Fibroblast of mammary gland (primary cell): Measurements from ENCODE around the gene SPDYE6.
A peak's percentile ranks its signal among the peaks of the same experiment; 100 is the strongest.
"Not testable (repeated sequence)": the region's sequence is repeated elsewhere in the genome, so short reads cannot be mapped to it uniquely, and the experiment has no call there.

ENCODE experiments used
- DNase-seq: peaks from one replicate; pipeline ENCODE4 v3.0.0-alpha.2; 2010; ENCODE audit warnings: low read depth
- H3K4me3 ChIP-seq: 2 replicates; pipeline ENCODE4 v1.5.1; 2011; ENCODE audit warnings: low read depth, mild to moderate bottlenecking, low read length, moderate library complexity; ENCODE audit not compliant: control insufficient read depth
- TF ChIP-seq, protein P1 (sequence below): conservative IDR thresholded peaks from 2 replicates; pipeline ENCODE4 v1.5.1; 2011; ENCODE audit warnings: low read depth, low read length, inconsistent platforms; ENCODE audit not compliant: control insufficient read depth, insufficient read depth

Gene SPDYE6

GRCh38 chr7:102356344-102356743, at the start of gene SPDYE6:
Gene SPDYE6 (minus strand): TSS chr7:102356444. CDS start chr7:102356023, 421 bp downstream.
- not testable (repeated sequence) for DNase-seq, H3K4me3 ChIP-seq

GRCh38 chr7:102404862-102405188, 48.6 kb upstream of the SPDYE6 start:
- DNase-seq, H3K4me3 ChIP-seq: not testable (repeated sequence)

- TF ChIP-seq, protein P1, sequence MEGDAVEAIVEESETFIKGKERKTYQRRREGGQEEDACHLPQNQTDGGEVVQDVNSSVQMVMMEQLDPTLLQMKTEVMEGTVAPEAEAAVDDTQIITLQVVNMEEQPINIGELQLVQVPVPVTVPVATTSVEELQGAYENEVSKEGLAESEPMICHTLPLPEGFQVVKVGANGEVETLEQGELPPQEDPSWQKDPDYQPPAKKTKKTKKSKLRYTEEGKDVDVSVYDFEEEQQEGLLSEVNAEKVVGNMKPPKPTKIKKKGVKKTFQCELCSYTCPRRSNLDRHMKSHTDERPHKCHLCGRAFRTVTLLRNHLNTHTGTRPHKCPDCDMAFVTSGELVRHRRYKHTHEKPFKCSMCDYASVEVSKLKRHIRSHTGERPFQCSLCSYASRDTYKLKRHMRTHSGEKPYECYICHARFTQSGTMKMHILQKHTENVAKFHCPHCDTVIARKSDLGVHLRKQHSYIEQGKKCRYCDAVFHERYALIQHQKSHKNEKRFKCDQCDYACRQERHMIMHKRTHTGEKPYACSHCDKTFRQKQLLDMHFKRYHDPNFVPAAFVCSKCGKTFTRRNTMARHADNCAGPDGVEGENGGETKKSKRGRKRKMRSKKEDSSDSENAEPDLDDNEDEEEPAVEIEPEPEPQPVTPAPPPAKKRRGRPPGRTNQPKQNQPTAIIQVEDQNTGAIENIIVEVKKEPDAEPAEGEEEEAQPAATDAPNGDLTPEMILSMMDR: peak; percentile 68
- no peak overlapping the region for H3K4me3 ChIP-seq
- DNase-seq: peak; percentile 64
Observed at GRCh38 chr7:102404005-102404861, 48.0 kb upstream of the SPDYE6 start.

DNA sequence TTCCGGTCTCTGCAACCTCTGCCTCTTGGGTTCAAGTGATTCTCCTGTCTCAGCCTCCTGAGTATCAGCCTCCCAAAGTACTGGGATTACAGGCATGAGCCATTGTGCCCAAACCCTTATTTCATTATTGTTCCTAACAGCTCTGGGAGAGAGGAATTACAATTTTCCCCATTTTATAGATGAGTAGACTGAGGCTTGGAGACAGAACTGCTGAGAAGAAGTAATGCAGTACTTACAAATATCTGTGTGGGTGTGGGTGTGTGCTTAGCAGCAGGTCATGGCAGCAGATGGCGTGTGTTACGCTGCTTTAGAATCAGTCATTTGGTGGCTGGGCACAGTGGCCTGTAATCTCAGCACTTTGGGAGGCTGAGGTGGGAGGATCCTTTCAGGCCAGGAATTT, 47.3 kb upstream of the SPDYE6 start:
- DNase-seq: no peak
- TF ChIP-seq, protein P1: no peak
- H3K4me3 ChIP-seq: no peak overlapping the region

- TF ChIP-seq, protein P1: no peak
- DNase-seq: no peak
- no peak overlapping the region for H3K4me3 ChIP-seq
Observed at GRCh38 chr7:102400360-102400759, 44.1 kb upstream of the SPDYE6 start.

GRCh38 chr7:102398543-102398942, 42.3 kb upstream of the SPDYE6 start:
- TF ChIP-seq, protein P1: no peak
- no peak for DNase-seq
- H3K4me3 ChIP-seq: no peak overlapping the region

GRCh38 chr7:102396710-102397019, 40.4 kb upstream of the SPDYE6 start:
- TF ChIP-seq, protein P1: no peak
- peak overlapping the region; percentile 97 for H3K4me3 ChIP-seq
- no peak for DNase-seq
